Heart right ventricle (tissue), 16 donors: ENCODE data around the gene CEP72. TPM values are rescaled to one million over a fixed set of nuclear protein-coding genes. Genes with fewer than 3 reads are reported as not detected.
A peak's percentile ranks its signal among the peaks of the same experiment; 100 is the strongest.

Experiments used
- ATAC-seq, 8 donors: fragments of 200-7000 bp; cut with Tn5 transposase; one replicate each; pipeline ENCODE4 v1.9.1; 2020; ENCODE audit warnings: mild to moderate bottlenecking in 8 of 8, moderate library complexity in 8 of 8, moderate number of reproducible peaks in 1 of 8
- DNase-seq, 2 donors: peaks; one replicate each; pipeline ENCODE4 v3.0.0-alpha.2; 2020
- H3K27ac ChIP-seq, 10 donors: fragments of 200-600 bp; sonication (generic) in 2 of 10; one replicate each; pipeline versions ENCODE4 v1.5.0 to v1.8.0; 2020 to 2022; ENCODE audit warnings: mild to moderate bottlenecking in 3 of 10
- H3K27me3 ChIP-seq, 7 donors: fragments of 200-600 bp; one replicate each; pipeline ENCODE4 v1.8.0; 2021 to 2022; ENCODE audit warnings: mild to moderate bottlenecking in 2 of 7
- H3K36me3 ChIP-seq, 9 donors: fragments of 200-600 bp; sonication (generic) in 1 of 9; one replicate each; pipeline versions ENCODE4 v1.5.0 to v1.8.0; 2020 to 2022; ENCODE audit warnings: mild to moderate bottlenecking in 2 of 9
- H3K4me1 ChIP-seq, 9 donors: fragments of 200-600 bp; sonication (generic) in 1 of 9; one replicate each; pipeline versions ENCODE4 v1.5.0 to v1.8.0; 2020 to 2022; ENCODE audit warnings: mild to moderate bottlenecking in 4 of 9
- H3K4me3 ChIP-seq, 10 donors: fragments of 200-600 bp; sonication (generic) in 2 of 10; one replicate each; pipeline versions ENCODE4 v1.5.0 to v1.8.0; 2020 to 2022; ENCODE audit warnings: mild to moderate bottlenecking in 7 of 10, moderate library complexity in 2 of 10
- H3K9me3 ChIP-seq, 11 donors: fragments of 200-600 bp in 10 of 11; sonication (generic) in 2 of 11; one replicate each; pipeline versions ENCODE4 v1.5.0 to v1.8.0; 2013 to 2022; ENCODE audit warnings: mild to moderate bottlenecking in 2 of 11, control low read depth in 1 of 11, moderate library complexity in 1 of 11
- WGBS, 2 donors: extraction: QIAGEN DNeasy Blood & Tissue Kit; methylation state at CpG; one replicate each; pipeline ENCODE4 v1.1.7; 2013; ENCODE audit warnings: inconsistent platforms in 1 of 2; 5-methylcytosine and 5-hydroxymethylcytosine counted together
- intact Hi-C, 10 donors: fragments of 100-400 bp; cut with DNase I; formaldehyde crosslinking; loops; one replicate each; pipeline versions ENCODE4 v1.11.1 to v1.14.2; 2022
- long read RNA-seq, 3 donors: library from polyadenylated mRNA; unstranded; transcript quantifications; one replicate each; pipeline ENCODE4 v2.0.0, GENCODE V29; 2020 to 2021
- polyA plus RNA-seq, 2 donors: library from polyadenylated mRNA; stranded (reverse); fragments of 200-250 nt; gene quantifications; one replicate each; pipeline ENCODE4 v1.2.3, GENCODE V29; 2013
- total RNA-seq, 10 donors: library from RNA; stranded (reverse); fragmentation: NEBNext Ultra II Directional in 3 of 10; extraction: Animal tissue kit (Norgen Biotek cat#: 25700) in 3 of 10; gene quantifications; one replicate each; pipeline versions ENCODE4 v1.2.1 to v1.2.4, GENCODE V29; 2021 to 2023
- TF ChIP-seq, protein P1 (sequence below), 9 donors: fragments of 200-600 bp; sonication (generic) in 2 of 9; IDR thresholded peaks; one replicate each; pipeline versions ENCODE4 v1.5.0 to v1.8.0; 2021 to 2022; ENCODE audit warnings: antibody characterized with exemption in 9 of 9, mild to moderate bottlenecking in 5 of 9, moderate library complexity in 1 of 9
- donor health status: Arrhythmogenic right ventricular cardiomyopathy.
- donor health status: ischemic (EF 13 %, LVEDD 7.1; RV severe dilation, severe dysfunction).
- donor health status: healthy with polysubstance abuse.
- donor health status: DM: no; HTN: yes; CAD: no.
- donor health status: DM: no; HTN: no; CAD: no.
- donor health status: ischemic (EF 25% LVEDD 6.9; RV normal size, moderate dysfunction).
- donor health status: ischemic (EF 25% LVEDD 5.7; RV mildly dilated, moderate dysfunction).
- donor health status: healthy.
- donor health status: DM: yes; HTN: yes; CAD: no.
- donor health status: Ischemic cardiomyopathy.
- donor health status: ischemic (EF 35%, LVEDD 5.7; RV mildly dilated, moderate dysfunction).
- donor health status: nonischemic (EF 11% LVEDD 7.7; RV severe dilation, severe dysfunction).
- donor health status: DM: yes; HTN: yes; CAD: no.
- donor health status: PGD.
- donor health status: ischemic (EF 29% LVEDD 5.4; RV normal size, mild dysfunction).
- donor health status: nonischemic (EF 23%, LVEDD 6.1; RV moderate dilation, normal function).

Gene CEP72, protein sequence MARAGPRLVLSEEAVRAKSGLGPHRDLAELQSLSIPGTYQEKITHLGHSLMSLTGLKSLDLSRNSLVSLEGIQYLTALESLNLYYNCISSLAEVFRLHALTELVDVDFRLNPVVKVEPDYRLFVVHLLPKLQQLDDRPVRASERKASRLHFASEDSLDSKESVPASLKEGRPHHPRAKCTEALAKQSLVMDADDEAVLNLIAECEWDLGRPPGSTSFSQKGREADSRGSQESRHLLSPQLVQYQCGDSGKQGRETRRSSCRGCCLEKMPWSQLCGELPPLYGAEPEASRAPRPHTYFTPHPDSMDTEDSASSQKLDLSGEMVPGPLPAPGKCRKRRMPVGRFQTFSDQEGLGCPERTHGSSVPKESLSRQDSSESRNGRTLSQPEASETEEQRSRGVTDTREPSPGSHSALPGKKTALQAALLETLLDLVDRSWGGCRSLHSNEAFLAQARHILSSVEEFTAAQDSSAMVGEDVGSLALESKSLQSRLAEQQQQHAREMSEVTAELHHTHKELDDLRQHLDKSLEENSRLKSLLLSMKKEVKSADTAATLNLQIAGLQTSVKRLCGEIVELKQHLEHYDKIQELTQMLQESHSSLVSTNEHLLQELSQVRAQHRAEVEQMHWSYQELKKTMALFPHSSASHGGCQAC
- total RNA-seq (1 to 10 TPM in 7 of 10 donors, under 1 TPM in 3; 0.66 to 2.0 (median 1.4) TPM), polyA plus RNA-seq (1 to 10 TPM; 1.3 to 2.4 TPM)
- long read RNA-seq, donor 1, partial matches to known transcripts = 0 of 1 reads
- long read RNA-seq, donor 1, other reads (novel, unspliced or antisense) = 1 of 1 reads
- long read RNA-seq, donor 2, partial matches to known transcripts = 2 of 5 reads
- long read RNA-seq, donor 2, other reads (novel, unspliced or antisense) = 1 of 5 reads
- long read RNA-seq, donor 3, partial matches to known transcripts = 0 of 5 reads
- long read RNA-seq, donor 3, other reads (novel, unspliced or antisense) = 3 of 5 reads

DNA sequence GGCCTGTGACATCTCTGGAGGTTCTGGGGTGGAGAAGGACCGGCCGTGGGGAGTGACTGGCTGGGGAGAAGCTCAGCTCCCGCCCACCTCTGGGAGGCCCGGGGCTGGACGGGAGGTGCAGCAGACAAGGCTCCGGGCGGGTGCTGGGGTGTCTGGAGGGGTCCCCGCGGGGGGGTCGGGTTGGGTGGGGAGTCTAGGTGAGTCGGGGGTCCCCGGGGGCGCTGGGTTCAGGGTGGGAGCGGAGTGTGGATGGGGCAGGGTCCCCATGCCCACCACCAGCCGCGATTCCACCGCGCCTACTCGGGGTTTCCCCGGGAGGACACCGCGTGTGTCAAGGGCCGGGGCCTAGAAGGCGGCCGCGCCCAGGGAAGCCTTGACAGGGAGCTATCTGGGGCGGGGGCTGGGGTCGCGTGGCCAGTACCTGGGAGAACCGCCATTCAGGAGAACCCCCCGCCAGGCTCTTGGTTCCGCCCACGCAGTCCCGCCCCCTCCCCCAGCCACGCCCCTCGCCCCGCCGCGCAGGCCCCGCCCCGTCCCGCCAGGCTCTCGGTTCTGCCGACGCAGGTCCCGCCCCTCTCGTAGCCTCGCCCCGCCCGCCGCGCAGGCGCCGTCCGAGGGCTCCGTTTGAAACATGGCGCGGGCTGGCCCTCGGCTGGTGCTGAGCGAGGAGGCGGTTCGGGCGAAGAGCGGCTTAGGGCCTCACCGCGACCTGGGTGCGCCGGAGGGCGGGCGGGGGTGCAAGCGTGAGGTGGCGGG is at the start of gene CEP72:
Gene CEP72 (plus strand): TSS at position 610 of the 756 bp plus-strand sequence. CDS start 22 bp downstream, at position 632.
- H3K9me3 ChIP-seq = peaks cover 0 to 8% (median 0%) of the 10 kb centered on the region in 11 donors
- H3K4me3 ChIP-seq = peak within 1 kb of the TSS; percentile 34 to 93 (median 82)
- peak within 1 kb of the TSS in 6 of 10 donors; percentile 13 to 77 (median 39) for H3K27ac ChIP-seq
- peak; percentile 91 to 94 for DNase-seq
- TF ChIP-seq, protein P1, sequence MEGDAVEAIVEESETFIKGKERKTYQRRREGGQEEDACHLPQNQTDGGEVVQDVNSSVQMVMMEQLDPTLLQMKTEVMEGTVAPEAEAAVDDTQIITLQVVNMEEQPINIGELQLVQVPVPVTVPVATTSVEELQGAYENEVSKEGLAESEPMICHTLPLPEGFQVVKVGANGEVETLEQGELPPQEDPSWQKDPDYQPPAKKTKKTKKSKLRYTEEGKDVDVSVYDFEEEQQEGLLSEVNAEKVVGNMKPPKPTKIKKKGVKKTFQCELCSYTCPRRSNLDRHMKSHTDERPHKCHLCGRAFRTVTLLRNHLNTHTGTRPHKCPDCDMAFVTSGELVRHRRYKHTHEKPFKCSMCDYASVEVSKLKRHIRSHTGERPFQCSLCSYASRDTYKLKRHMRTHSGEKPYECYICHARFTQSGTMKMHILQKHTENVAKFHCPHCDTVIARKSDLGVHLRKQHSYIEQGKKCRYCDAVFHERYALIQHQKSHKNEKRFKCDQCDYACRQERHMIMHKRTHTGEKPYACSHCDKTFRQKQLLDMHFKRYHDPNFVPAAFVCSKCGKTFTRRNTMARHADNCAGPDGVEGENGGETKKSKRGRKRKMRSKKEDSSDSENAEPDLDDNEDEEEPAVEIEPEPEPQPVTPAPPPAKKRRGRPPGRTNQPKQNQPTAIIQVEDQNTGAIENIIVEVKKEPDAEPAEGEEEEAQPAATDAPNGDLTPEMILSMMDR (IDR thresholded peaks at IDR 0.05) = no peak
- WGBS, 2 donors = 0 to 1% methylated on average over 65 to 72 of the region's 72 CpGs
- no peaks in the 10 kb centered on the region for H3K36me3 ChIP-seq
- peaks cover 0 to 25% (median 11%) of the 10 kb centered on the region in 9 donors for H3K4me1 ChIP-seq
- intact Hi-C loops = loop anchor here in 2 of 10 donors (5.0 to 10.0 kb wide), 2 partner anchors 140 to 167 kb away; partner anchors contain the start of gene EXOC3 (in 1 of the 2)
- ATAC-seq = peak; percentile 97 to 98 (median 98)
- H3K27me3 ChIP-seq = peaks cover 0 to 19% (median 4%) of the 10 kb centered on the region in 7 donors

DNA sequence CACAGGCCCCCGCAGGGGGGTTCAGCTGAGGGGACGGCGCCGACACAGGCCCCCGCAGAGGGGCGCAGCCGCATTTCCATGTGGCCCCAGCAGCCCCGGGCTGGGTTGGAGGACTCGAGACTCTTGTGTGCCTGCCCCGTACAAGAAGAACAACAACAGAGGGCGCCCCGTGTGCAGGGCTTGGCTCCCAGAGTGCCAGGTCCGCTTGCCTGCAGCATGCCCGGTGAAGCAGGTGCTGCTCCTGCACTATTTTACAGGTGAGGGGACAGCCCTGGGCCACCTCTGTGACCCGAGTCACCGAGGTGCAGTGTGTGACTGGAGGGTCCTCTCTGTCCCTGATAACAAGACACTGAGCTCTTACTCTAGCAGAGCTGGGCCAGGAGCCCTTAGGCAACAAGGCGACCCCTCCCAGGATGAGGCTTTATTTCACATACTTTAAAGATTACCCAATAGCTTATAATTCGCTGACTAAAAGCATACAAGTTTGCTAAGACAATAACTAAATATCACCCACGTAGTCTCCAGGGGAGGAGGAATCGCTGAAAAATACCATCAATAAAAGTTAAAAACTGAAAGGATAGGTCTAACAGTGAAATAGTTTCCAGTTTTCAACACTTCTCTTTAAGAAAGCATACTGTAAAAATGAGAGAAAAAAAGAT is 46.2 kb upstream of the CEP72 start:
- Histone ChIP-seq H3K4me1 (no peaks in the 10 kb centered on the region), H3K9me3 (no peaks in the 10 kb centered on the region), H3K27me3 (peaks cover 4 to 62% (median 57%) of the 10 kb centered on the region in 7 donors), H3K4me3 (no peak overlapping the region), H3K36me3 (no peaks in the 10 kb centered on the region), H3K27ac (no peak overlapping the region)
- TF ChIP-seq, protein P1 (IDR thresholded peaks at IDR 0.05) = no peak
- WGBS, 2 donors = 36 to 41% methylated on average over 20 of the region's 20 CpGs
- intact Hi-C loops = no loop called here
- ATAC-seq (no peak), DNase-seq (no peak)

DNA sequence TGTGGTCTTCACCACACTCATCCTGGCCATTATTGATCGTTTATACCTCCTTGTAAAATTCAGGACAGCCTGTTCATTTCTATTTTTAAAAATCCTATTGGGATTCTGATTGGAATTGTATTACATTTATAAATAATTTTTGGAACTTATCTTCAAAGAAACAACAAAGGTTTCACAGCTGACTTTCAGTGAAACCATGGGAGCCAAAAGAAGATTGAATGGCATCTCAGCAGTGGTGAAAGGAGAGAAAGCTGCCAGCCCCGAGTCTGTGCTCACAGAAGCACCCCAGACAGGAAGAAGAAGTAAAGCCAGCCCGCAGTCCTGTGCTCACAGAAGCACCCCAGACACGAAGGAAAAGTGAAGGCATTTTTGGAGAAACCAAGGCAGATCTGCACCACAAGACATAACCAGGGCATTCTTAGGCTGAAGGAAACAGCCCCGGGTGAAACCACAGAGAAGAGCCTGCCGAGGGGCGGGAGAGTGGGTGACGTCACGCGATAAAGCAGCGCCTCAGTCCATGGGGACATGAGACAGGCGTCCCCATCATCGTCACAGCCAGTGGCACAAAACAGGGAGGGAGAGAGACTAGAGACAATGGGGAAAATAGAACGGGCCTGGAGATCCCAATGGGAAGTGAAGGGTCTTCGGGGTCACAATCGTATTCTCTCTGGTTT is 45.4 kb upstream of the CEP72 start:
- ATAC-seq (no peak), DNase-seq (no peak)
- WGBS, 2 donors = 83 to 86% methylated on average over 16 of the region's 16 CpGs
- intact Hi-C loops = no loop called here
- TF ChIP-seq, protein P1 (IDR thresholded peaks at IDR 0.05) = no peak
- H3K4me1 ChIP-seq = no peaks in the 10 kb centered on the region
- H3K9me3 ChIP-seq = no peaks in the 10 kb centered on the region
- no peak overlapping the region for H3K4me3 ChIP-seq
- no peaks in the 10 kb centered on the region for H3K36me3 ChIP-seq
- no peak overlapping the region for H3K27ac ChIP-seq
- peaks cover 0 to 61% (median 58%) of the 10 kb centered on the region in 7 donors for H3K27me3 ChIP-seq
